NCI-H146 treated with DMSO at 0.1 percent for 48 hours (cell line): ENCODE data around the gene CLDN14.

Experiments used
- DNase-seq: peaks from one replicate; lab custom pipeline; 2025; ENCODE audit not compliant: unreplicated experiment; lab: John Stamatoyannopoulos, UW

Gene CLDN14

GRCh38 chr21:36436829-36437744, 42.8 kb downstream of the CLDN14 start:
- DNase-seq = no peak

GRCh38 chr21:36434144-36434543, 45.8 kb downstream of the CLDN14 start:
- no peak for DNase-seq

GRCh38 chr21:36433059-36433709, 46.7 kb downstream of the CLDN14 start:
- no peak for DNase-seq

- no peak for DNase-seq
These were observed 48.7 kb downstream of the CLDN14 start for GRCh38 chr21:36431252-36431651.

GRCh38 chr21:36430841-36431240, 49.1 kb downstream of the CLDN14 start:
- DNase-seq = no peak

GRCh38 chr21:36429947-36430546, 49.9 kb downstream of the CLDN14 start:
- DNase-seq = peak; percentile 6

GRCh38 chr21:36428761-36429432, 51.0 kb downstream of the CLDN14 start:
- DNase-seq = no peak

- DNase-seq = no peak
These were observed 52.4 kb downstream of the CLDN14 start for GRCh38 chr21:36427502-36427901.

GRCh38 chr21:36425286-36425685, 54.6 kb downstream of the CLDN14 start:
- no peak for DNase-seq

- DNase-seq = no peak
These were observed 55.3 kb downstream of the CLDN14 start for GRCh38 chr21:36424592-36424991.

- no peak for DNase-seq
These were observed 56.0 kb downstream of the CLDN14 start for GRCh38 chr21:36423771-36424433.

- DNase-seq = no peak
These were observed 57.4 kb downstream of the CLDN14 start for GRCh38 chr21:36422279-36423098.

GRCh38 chr21:36420571-36421339, 59.2 kb downstream of the CLDN14 start:
- DNase-seq = no peak

- DNase-seq = peak; percentile 4
These were observed 59.9 kb downstream of the CLDN14 start for GRCh38 chr21:36419996-36420395.

GRCh38 chr21:36419241-36419640, 60.7 kb downstream of the CLDN14 start:
- DNase-seq = no peak

GRCh38 chr21:36415375-36415774, 64.5 kb downstream of the CLDN14 start:
- peak; percentile 87 for DNase-seq

- DNase-seq = no peak
These were observed 67.0 kb downstream of the CLDN14 start for GRCh38 chr21:36412916-36413315.

- DNase-seq = no peak
These were observed 68.6 kb downstream of the CLDN14 start for GRCh38 chr21:36411301-36411700.
